Skeletal muscle tissue (tissue), 4 donors: ENCODE results near the gene PARD3B. TPM values are rescaled to one million over a fixed set of nuclear protein-coding genes. Genes with fewer than 3 reads are reported as not detected.

Experiments used
- H3K27ac ChIP-seq: one replicate; pipeline ENCODE4 v1.7.0; 2013; ENCODE audit warnings: mild to moderate bottlenecking, low read depth, low read length, inconsistent platforms
- H3K27me3 ChIP-seq, 3 donors: one replicate each; pipeline ENCODE4 v1.7.0; 2013; ENCODE audit warnings: low read length in 3 of 3; ENCODE audit not compliant: control insufficient read depth in 3 of 3, insufficient read depth in 3 of 3
- H3K36me3 ChIP-seq, 3 donors: one replicate each; pipeline ENCODE4 v1.7.0; 2013; ENCODE audit warnings: low read length in 3 of 3; ENCODE audit not compliant: control insufficient read depth in 3 of 3, insufficient read depth in 3 of 3
- H3K4me1 ChIP-seq, 3 donors: one replicate each; pipeline ENCODE4 v1.7.0; 2013; ENCODE audit warnings: low read length in 3 of 3, mild to moderate bottlenecking in 3 of 3; ENCODE audit not compliant: control insufficient read depth in 3 of 3, insufficient read depth in 3 of 3
- H3K4me3 ChIP-seq, 3 donors: one replicate each; pipeline ENCODE4 v1.7.0; 2013; ENCODE audit warnings: low read length in 3 of 3
- H3K9ac ChIP-seq, 3 donors: one replicate each; pipeline ENCODE4 v1.7.0; 2013; ENCODE audit warnings: low read length in 3 of 3, mild to moderate bottlenecking in 3 of 3, moderate library complexity in 2 of 3, low read depth in 1 of 3
- H3K9me3 ChIP-seq, 3 donors: one replicate each; pipeline ENCODE4 v1.7.0; 2013; ENCODE audit warnings: low read length in 3 of 3; ENCODE audit not compliant: control insufficient read depth in 3 of 3
- total RNA-seq: library from RNA; depleted of rRNA; stranded (reverse); fragments of >200 nt; gene quantifications from one replicate; pipeline ENCODE4 v1.2.3, GENCODE V29; 2014
- donor health status: Osteomylitis.

Gene PARD3B
- total RNA-seq, 1 donor from 2014 or later, result 19.8 TPM

DNA sequence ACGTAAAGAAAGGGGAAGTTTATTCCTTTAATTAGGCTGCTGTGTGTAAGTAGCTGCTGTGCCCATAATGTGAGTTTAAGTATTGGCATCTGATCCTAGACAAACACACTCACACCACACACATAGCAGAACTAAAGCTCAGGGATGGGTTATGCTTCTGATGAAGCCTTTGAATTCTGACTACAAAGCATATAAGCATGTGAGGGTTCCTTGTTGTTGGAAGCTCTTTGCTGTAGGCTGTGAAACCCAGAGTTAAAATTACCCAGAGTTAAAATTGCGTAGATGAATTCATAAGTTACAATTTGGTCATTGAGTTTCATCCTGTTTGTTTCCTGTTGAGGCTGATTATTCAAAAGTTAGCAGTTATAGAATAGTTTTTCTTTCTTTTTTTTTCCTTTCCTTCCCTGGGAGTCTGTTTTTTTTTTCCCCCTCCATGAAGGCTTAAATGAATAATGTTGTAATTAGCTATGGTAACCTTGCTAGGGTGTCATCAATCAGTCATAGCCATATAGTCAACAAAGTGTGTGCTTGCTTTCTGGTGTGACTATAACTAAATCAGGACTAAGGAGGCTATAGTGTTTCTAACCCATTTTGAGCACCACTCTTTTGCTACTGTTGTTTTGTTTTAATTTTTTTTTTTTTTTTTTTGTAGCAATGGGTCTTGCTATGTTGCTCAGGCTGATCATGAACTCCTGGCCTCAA lies 426.1 kb downstream of the PARD3B start:
- Histone ChIP-seq H3K4me3 (no peak overlapping the region), H3K27me3 (no peaks in the 10 kb centered on the region), H3K9ac (no peak overlapping the region), H3K9me3 (no peaks in the 10 kb centered on the region), H3K27ac (no peak overlapping the region), H3K36me3 (no peaks in the 10 kb centered on the region), H3K4me1 (peaks cover 0 to 6% (median 0%) of the 10 kb centered on the region in 3 donors)

DNA sequence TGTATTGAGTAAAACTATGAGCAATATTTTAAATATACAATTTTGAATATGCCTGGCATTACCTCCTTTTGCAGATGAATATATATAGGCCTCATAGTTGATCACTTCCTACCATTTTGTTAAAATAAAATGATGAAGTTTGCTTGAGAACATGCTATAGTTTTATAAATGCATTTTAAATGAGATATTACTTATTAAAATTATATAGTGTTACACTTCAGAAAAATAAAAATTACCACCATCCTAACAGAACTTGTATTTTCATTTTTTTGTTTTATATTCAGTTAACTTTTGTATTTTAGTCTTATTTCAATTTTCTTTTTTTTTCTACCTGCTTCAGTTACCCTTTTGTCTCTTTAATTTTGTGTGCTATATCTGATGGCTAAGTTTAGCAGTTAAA lies 426.9 kb downstream of the PARD3B start:
- H3K4me3 ChIP-seq, result no peak overlapping the region
- no peaks in the 10 kb centered on the region for H3K36me3 ChIP-seq
- H3K9me3 ChIP-seq, result no peaks in the 10 kb centered on the region

GRCh38 chr2:204972606-204973336 lies 427.5 kb downstream of the PARD3B start:
- H3K36me3 ChIP-seq, result no peaks in the 10 kb centered on the region
- H3K9me3 ChIP-seq, result no peaks in the 10 kb centered on the region
- H3K4me3 ChIP-seq, result no peak overlapping the region
- no peaks in the 10 kb centered on the region for H3K4me1 ChIP-seq
- no peaks in the 10 kb centered on the region for H3K27me3 ChIP-seq
- H3K27ac ChIP-seq, result no peak overlapping the region
- no peak overlapping the region for H3K9ac ChIP-seq

More for the DNA sequence above, 426.9 kb downstream of the PARD3B start:
- no peaks in the 10 kb centered on the region for H3K27me3 ChIP-seq
- H3K9ac ChIP-seq, result no peak overlapping the region
- H3K27ac ChIP-seq, result no peak overlapping the region
- peaks cover 0 to 6% (median 0%) of the 10 kb centered on the region in 3 donors for H3K4me1 ChIP-seq

DNA sequence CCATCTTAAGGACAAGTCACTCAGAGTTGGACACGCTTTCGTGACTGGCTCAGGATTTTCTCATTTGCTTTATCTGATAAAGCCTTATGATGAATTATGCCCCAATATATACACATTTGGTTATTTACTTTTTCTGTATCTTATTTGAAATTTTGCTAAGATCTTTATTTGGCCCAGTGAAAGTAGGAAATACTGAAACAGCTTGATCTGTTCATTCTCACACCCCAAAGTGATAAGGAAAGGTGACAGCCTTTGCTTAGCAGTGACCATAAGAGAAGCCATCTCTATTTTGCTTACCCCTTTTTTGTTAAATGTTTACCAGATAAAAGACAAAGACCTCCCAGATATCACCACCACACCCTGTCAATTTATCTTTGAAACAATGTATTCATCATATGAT lies 428.3 kb downstream of the PARD3B start:
- Histone ChIP-seq H3K9me3 (no peaks in the 10 kb centered on the region), H3K36me3 (no peaks in the 10 kb centered on the region), H3K27ac (no peak overlapping the region), H3K4me3 (no peak overlapping the region), H3K4me1 (no peaks in the 10 kb centered on the region), H3K27me3 (no peaks in the 10 kb centered on the region), H3K9ac (no peak overlapping the region)

DNA sequence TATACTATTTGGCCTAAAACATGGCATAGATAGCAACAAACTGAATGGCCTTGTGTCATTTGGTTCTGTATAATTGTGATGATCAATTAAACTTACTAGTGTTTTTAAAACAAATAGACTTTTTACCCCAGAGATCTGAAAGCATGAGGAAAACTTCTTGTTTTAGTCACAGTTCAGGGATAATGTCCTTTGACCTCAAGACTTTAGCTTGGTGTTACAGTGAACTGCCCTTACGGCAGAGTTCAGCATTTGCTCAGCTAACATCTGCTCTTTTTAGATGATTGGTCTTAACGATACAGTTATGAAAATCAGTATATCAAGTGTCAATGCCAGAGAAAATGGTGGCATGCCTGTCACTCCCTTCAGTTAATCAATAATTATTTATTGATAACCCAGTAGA lies 429.2 kb downstream of the PARD3B start:
- no peak overlapping the region for H3K9ac ChIP-seq
- H3K4me3 ChIP-seq, result no peak overlapping the region
- no peaks in the 10 kb centered on the region for H3K27me3 ChIP-seq
- H3K36me3 ChIP-seq, result no peaks in the 10 kb centered on the region
- H3K9me3 ChIP-seq, result no peaks in the 10 kb centered on the region
- H3K4me1 ChIP-seq, result no peaks in the 10 kb centered on the region
- no peak overlapping the region for H3K27ac ChIP-seq

- Histone ChIP-seq H3K4me1 (peaks cover 0 to 3% (median 0%) of the 10 kb centered on the region in 3 donors), H3K4me3 (no peak overlapping the region), H3K9ac (no peak overlapping the region), H3K27me3 (no peaks in the 10 kb centered on the region), H3K36me3 (no peaks in the 10 kb centered on the region), H3K27ac (no peak overlapping the region), H3K9me3 (no peaks in the 10 kb centered on the region)
Measured at GRCh38 chr2:204977914-204978313, 432.6 kb downstream of the PARD3B start.

DNA sequence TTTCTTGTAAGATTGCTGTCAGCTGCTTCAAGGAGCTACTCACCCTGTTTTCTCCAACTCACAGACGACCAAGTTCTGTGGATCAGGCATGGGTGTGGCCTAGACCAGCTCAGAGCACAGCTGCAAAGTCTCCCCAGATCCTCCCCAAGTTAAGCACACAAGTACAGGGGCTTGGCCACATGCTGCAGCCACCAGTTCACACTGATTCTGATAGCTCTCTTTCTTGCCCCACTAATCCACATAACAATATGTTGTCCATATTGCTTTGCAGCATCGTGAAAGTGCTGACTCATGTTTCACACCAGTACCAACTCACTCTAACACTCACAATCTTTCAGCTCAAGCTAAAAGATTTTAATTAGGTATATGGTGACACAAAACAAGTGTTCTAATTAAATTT lies 437.0 kb downstream of the PARD3B start:
- H3K27me3 ChIP-seq, result no peaks in the 10 kb centered on the region
- H3K4me3 ChIP-seq, result no peak overlapping the region
- no peaks in the 10 kb centered on the region for H3K9me3 ChIP-seq
- H3K4me1 ChIP-seq, result peaks cover 0 to 3% (median 0%) of the 10 kb centered on the region in 3 donors
- H3K36me3 ChIP-seq, result no peaks in the 10 kb centered on the region
- no peak overlapping the region for H3K9ac ChIP-seq
- no peak overlapping the region for H3K27ac ChIP-seq

- Histone ChIP-seq H3K9ac (no peak overlapping the region), H3K9me3 (no peaks in the 10 kb centered on the region), H3K4me1 (peaks cover 0 to 3% (median 0%) of the 10 kb centered on the region in 3 donors), H3K36me3 (no peaks in the 10 kb centered on the region), H3K27ac (no peak overlapping the region), H3K27me3 (no peaks in the 10 kb centered on the region), H3K4me3 (no peak overlapping the region)
Measured at GRCh38 chr2:204984518-204984917, 439.2 kb downstream of the PARD3B start.

DNA sequence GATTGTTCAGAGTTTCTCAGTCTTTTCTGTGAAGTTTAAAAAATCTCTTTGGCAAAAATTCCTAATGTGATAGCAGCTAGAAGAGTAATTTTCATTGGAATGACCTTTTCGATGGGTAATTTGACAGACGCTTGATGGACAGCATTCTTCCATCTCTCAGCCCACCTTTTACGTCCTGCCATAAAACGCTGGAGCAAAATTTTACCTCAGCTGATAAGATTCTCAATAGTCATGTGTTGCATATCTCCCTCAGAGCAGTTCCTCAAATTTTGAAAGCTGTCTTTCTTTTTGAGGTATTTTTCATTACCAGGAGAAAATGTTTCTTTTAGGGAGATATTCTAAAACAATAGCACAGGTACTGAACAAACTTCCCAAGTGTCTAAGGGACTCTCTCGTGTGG lies 441.4 kb downstream of the PARD3B start:
- Histone ChIP-seq H3K36me3 (no peaks in the 10 kb centered on the region), H3K9ac (no peak overlapping the region), H3K27me3 (no peaks in the 10 kb centered on the region), H3K27ac (no peak overlapping the region), H3K9me3 (no peaks in the 10 kb centered on the region), H3K4me3 (no peak overlapping the region), H3K4me1 (peaks cover 0 to 3% (median 0%) of the 10 kb centered on the region in 3 donors)

GRCh38 chr2:204988836-204989235 lies 443.6 kb downstream of the PARD3B start:
- no peaks in the 10 kb centered on the region for H3K36me3 ChIP-seq
- H3K9ac ChIP-seq, result no peak overlapping the region
- H3K27ac ChIP-seq, result no peak overlapping the region
- no peaks in the 10 kb centered on the region for H3K4me1 ChIP-seq
- no peak overlapping the region for H3K4me3 ChIP-seq
- H3K9me3 ChIP-seq, result no peaks in the 10 kb centered on the region
- H3K27me3 ChIP-seq, result no peaks in the 10 kb centered on the region
